Parathyroid adenoma (tissue), 2 donors: ENCODE results near the gene PHACTR2.
"Not testable (repeated sequence)": the region's sequence is repeated elsewhere in the genome, so short reads cannot be mapped to it uniquely, and the experiment has no call there.

Source experiments
- H2AFZ ChIP-seq: fragments of 300-600 bp; sonication (generic); one replicate; pipeline ENCODE4 v1.7.0; 2017; ENCODE audit warnings: antibody characterized with exemption, mild to moderate bottlenecking
- H3K27ac ChIP-seq: fragments of 300-600 bp; sonication (generic); one replicate; pipeline ENCODE4 v1.7.0; 2017
- H3K27me3 ChIP-seq: fragments of 300-600 bp; sonication (generic); one replicate; pipeline ENCODE4 v1.7.0; 2017; ENCODE audit warnings: low read length; ENCODE audit not compliant: control insufficient read depth, insufficient read depth
- H3K36me3 ChIP-seq: fragments of 300-600 bp; sonication (generic); one replicate; pipeline ENCODE4 v1.7.0; 2017; ENCODE audit warnings: low read length; ENCODE audit not compliant: control insufficient read depth, insufficient read depth
- H3K4me1 ChIP-seq: fragments of 300-600 bp; sonication (generic); one replicate; pipeline ENCODE4 v1.7.0; 2017; ENCODE audit warnings: control low read depth
- H3K4me2 ChIP-seq: fragments of 300-600 bp; sonication (generic); one replicate; pipeline ENCODE4 v1.7.0; 2017; ENCODE audit warnings: low read length
- H3K4me3 ChIP-seq: fragments of 300-600 bp; sonication (generic); one replicate; pipeline ENCODE4 v1.7.0; 2017; ENCODE audit warnings: low read depth, low read length
- H3K79me2 ChIP-seq: fragments of 300-600 bp; sonication (generic); one replicate; pipeline ENCODE4 v1.7.0; 2017; ENCODE audit warnings: control low read depth
- H3K9ac ChIP-seq: fragments of 300-600 bp; sonication (generic); one replicate; pipeline ENCODE4 v1.7.0; 2017; ENCODE audit warnings: mild to moderate bottlenecking
- H3K9me3 ChIP-seq: fragments of 300-600 bp; sonication (generic); one replicate; pipeline ENCODE4 v1.7.0; 2017; ENCODE audit warnings: low read length; ENCODE audit not compliant: control insufficient read depth
- CTCF ChIP-seq: fragments of 300-600 bp; sonication (generic); IDR thresholded peaks from one replicate; pipeline ENCODE4 v1.7.0; 2017; ENCODE audit warnings: antibody characterized with exemption, mild to moderate bottlenecking
- donor health status: primary hyperparathyroidism.

PHACTR2 gene

DNA sequence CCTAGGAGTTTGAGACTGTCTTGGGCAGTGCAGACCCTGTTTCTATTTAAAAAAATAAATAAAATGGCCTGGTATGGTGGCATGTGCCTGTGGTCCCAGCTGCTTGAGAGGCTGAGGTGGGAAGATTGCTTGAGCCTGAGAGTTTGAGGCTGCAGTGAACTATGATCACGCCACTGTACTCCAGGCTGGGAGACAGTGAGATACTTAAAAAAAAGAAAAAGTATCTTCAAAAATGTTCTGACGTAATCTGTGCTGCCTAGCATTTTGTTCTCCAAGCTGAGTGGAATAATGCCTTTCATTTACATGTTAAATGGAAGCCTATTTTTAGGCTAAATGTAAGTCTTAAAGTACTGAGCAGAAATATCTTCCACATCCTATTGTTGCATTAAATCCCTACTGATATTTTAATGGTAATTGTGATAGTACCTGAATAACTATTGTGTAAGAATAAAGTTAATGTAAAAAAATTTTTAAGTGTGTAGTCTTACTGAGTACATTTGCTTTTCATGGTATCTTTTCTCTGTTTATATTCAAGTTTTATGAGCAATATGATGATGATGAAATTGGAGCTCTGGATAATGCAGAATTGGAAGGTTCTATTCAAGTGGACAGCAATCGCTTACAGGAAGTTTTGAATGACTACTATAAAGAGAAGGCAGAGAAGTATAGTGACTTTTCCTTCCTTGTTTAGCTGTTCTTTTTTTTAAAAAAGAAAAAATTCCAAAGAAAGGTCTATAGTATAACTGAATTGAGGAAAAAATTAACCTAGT lies 182.3 kb downstream of the PHACTR2 start:
- Histone ChIP-seq H3K4me2 (no peak overlapping the region), H3K4me1 (no peaks in the 10 kb centered on the region), H3K9ac (no peak overlapping the region), H3K27me3 (no peaks in the 10 kb centered on the region), H3K4me3 (no peak overlapping the region), H2AFZ (no peak overlapping the region), H3K27ac (no peak overlapping the region), H3K36me3 (no peaks in the 10 kb centered on the region), H3K79me2 (no peaks in the 10 kb centered on the region), H3K9me3 (no peaks in the 10 kb centered on the region)
- TF ChIP-seq CTCF: no peak

DNA sequence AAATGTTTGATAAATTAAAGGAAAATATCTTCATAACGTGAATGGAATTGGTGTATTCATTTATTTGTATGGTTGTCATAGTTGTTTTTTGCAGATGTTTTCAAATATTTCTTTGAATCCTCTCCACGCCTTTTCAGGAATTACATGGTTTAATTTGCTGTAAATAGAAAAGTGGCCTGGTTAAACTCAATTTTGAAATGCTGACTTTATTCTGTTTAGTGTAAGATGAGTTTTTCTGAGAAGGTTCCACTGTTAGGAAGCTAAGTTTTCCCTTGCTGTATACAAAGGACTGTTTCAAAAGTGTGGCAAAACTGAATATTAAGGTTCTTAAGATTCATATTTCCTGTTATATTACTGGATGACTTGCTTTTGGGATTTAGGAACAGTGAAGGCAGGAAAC lies 186.0 kb downstream of the PHACTR2 start:
- no peak overlapping the region for H3K4me3 ChIP-seq
- H3K4me1 ChIP-seq: no peaks in the 10 kb centered on the region
- no peak overlapping the region for H2AFZ ChIP-seq
- H3K36me3 ChIP-seq: no peaks in the 10 kb centered on the region
- no peak for TF ChIP-seq CTCF
- H3K4me2 ChIP-seq: no peak overlapping the region
- H3K27me3 ChIP-seq: no peaks in the 10 kb centered on the region
- H3K27ac ChIP-seq: no peak overlapping the region
- H3K79me2 ChIP-seq: no peaks in the 10 kb centered on the region
- no peaks in the 10 kb centered on the region for H3K9me3 ChIP-seq
- H3K9ac ChIP-seq: no peak overlapping the region

DNA sequence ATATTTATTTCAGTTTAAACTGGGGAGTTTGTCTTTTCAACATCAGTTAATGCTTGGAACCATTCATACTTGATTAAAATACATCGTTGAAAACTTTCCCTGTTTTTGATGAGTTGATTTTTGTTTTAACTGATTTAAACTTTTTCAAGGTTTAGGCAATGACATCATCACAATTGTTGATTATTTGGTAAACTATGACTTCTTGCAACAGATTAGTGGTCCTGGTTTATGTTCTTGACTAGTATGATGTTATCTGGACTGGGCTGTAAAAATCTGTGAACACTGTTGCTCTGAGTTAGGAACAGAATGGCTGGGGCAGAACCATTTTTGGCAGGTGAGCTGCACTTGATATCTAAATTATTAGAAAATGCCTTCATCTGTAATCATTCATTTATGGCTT lies 186.5 kb downstream of the PHACTR2 start, which contains the start of gene ZC2HC1B:
Gene ZC2HC1B, plus strand, starts transcription at position 241 of the 400 bp plus-strand sequence. Its CDS starts 66 bp downstream, at position 307.
- H3K36me3 ChIP-seq: no peaks in the 10 kb centered on the region
- no peak within 1 kb of the TSS for H3K9ac ChIP-seq
- H3K4me3 ChIP-seq: no peak within 1 kb of the TSS
- H3K4me2 ChIP-seq: no peak within 1 kb of the TSS
- no peak for TF ChIP-seq CTCF
- no peaks in the 10 kb centered on the region for H3K79me2 ChIP-seq
- no peaks in the 10 kb centered on the region for H3K4me1 ChIP-seq
- no peak within 1 kb of the TSS for H2AFZ ChIP-seq
- no peaks in the 10 kb centered on the region for H3K9me3 ChIP-seq
- H3K27me3 ChIP-seq: no peaks in the 10 kb centered on the region
- H3K27ac ChIP-seq: no peak within 1 kb of the TSS

DNA sequence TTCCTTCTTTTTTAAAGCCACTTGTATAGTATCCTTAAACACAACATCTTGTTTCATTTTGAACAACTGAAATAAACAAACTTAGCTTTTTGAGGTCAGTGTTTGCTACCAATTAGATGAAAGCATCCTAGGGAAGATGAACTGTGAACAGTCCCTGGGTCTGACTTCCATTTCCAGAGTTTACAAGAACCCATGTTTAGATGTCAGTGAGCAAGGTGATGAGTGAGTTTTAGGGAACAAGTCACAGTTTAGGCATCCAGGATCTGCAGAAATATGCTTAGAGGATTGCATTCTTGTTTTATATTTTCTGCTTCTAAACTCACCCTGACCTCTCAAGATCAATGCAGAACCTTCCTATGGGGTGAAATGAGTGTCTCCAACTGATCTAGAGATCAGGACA lies 189.5 kb downstream of the PHACTR2 start:
- Histone ChIP-seq H3K4me3 (no peak overlapping the region), H3K9ac (no peak overlapping the region), H3K27ac (no peak overlapping the region), H3K4me1 (no peaks in the 10 kb centered on the region), H2AFZ (no peak overlapping the region), H3K27me3 (no peaks in the 10 kb centered on the region), H3K79me2 (no peaks in the 10 kb centered on the region), H3K9me3 (no peaks in the 10 kb centered on the region), H3K36me3 (no peaks in the 10 kb centered on the region), H3K4me2 (no peak overlapping the region)
- no peak for TF ChIP-seq CTCF

DNA sequence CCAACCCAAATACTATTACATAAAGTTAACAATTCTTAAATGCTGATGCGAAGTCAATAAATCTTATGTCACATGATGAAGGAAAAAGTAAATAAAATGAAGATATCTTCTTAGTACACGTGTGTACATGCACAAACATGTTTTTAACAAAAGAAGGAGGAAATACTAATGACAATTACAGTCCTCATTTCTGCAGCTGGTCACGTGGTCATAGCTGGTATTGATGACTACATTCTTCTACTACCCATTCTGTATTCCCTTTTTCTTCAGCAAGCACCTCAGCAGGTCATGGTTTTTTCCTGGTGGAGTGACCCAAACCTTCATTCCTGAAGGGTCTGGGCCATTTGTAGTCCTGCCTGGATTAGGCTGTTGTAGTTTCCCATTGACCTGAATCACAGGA lies 191.0 kb downstream of the PHACTR2 start:
- not testable (repeated sequence) for H3K27ac ChIP-seq, H3K4me2 ChIP-seq

GRCh38 chr6:143871202-143871730 lies 193.5 kb downstream of the PHACTR2 start:
- not testable (repeated sequence) for H3K4me1 ChIP-seq, H3K4me2 ChIP-seq, H3K9ac ChIP-seq, H3K4me3 ChIP-seq, H3K36me3 ChIP-seq, H3K27me3 ChIP-seq, H3K79me2 ChIP-seq, H3K9me3 ChIP-seq, H2AFZ ChIP-seq, H3K27ac ChIP-seq

More for the DNA sequence above, 191.0 kb downstream of the PHACTR2 start:
- H2AFZ ChIP-seq, H3K79me2 ChIP-seq, H3K27me3 ChIP-seq, H3K36me3 ChIP-seq, H3K9ac ChIP-seq, H3K9me3 ChIP-seq, H3K4me3 ChIP-seq, H3K4me1 ChIP-seq: not testable (repeated sequence)
